Measurements from ENCODE around the gene ASF1A.
"Not testable (repeated sequence)": the region's sequence is repeated elsewhere in the genome, so short reads cannot be mapped to it uniquely, and the experiment has no call there.

The ASF1A gene

GRCh38 chr6:118893807-118894424 lies at the start of gene ASF1A:
ASF1A (plus strand) TSS chr6:118894152; CDS start chr6:118894414, 262 bp downstream.
- DNase-seq (ENCODE audit: low read depth, low spot score) = peak; percentile 97

- DNase-seq (ENCODE audit: low read depth, low spot score) = no peak
Measured at GRCh38 chr6:118844915-118845314, 49.0 kb upstream of the ASF1A start.

- no peak for DNase-seq (ENCODE audit: low read depth, low spot score)
Measured at GRCh38 chr6:118853408-118853807, 40.5 kb upstream of the ASF1A start.

GRCh38 chr6:118856301-118856700 lies 37.7 kb upstream of the ASF1A start:
- no peak for DNase-seq (ENCODE audit: low read depth, low spot score)

- DNase-seq (ENCODE audit: low read depth, low spot score) = no peak
Measured at GRCh38 chr6:118859517-118860064, 34.4 kb upstream of the ASF1A start.

- DNase-seq (ENCODE audit: low read depth, low spot score) = no peak
Measured at GRCh38 chr6:118860363-118860762, 33.6 kb upstream of the ASF1A start.

GRCh38 chr6:118860880-118861279 lies 33.1 kb upstream of the ASF1A start:
- DNase-seq (ENCODE audit: low read depth, low spot score) = no peak

- no peak for DNase-seq (ENCODE audit: low read depth, low spot score)
Measured at GRCh38 chr6:118862443-118862842, 31.5 kb upstream of the ASF1A start.

GRCh38 chr6:118864341-118865099 lies 29.4 kb upstream of the ASF1A start:
- DNase-seq (ENCODE audit: low read depth, low spot score) = no peak

- no peak for DNase-seq (ENCODE audit: low read depth, low spot score)
Measured at GRCh38 chr6:118865100-118865391, 28.9 kb upstream of the ASF1A start.

GRCh38 chr6:118867181-118867580 lies 26.8 kb upstream of the ASF1A start:
- DNase-seq (ENCODE audit: low read depth, low spot score) = no peak

- not testable (repeated sequence) for DNase-seq (ENCODE audit: low read depth, low spot score)
Measured at GRCh38 chr6:118868901-118869300, 25.1 kb upstream of the ASF1A start.

- DNase-seq (ENCODE audit: low read depth, low spot score) = no peak
Measured at GRCh38 chr6:118869350-118869749, 24.6 kb upstream of the ASF1A start.

GRCh38 chr6:118869894-118870589 lies 23.9 kb upstream of the ASF1A start:
- DNase-seq (ENCODE audit: low read depth, low spot score) = no peak

- DNase-seq (ENCODE audit: low read depth, low spot score) = no peak
Measured at GRCh38 chr6:118871331-118871730, 22.6 kb upstream of the ASF1A start.

GRCh38 chr6:118872318-118872717 lies 21.6 kb upstream of the ASF1A start:
- DNase-seq (ENCODE audit: low read depth, low spot score) = no peak

- no peak for DNase-seq (ENCODE audit: low read depth, low spot score)
Measured at GRCh38 chr6:118872726-118873125, 21.2 kb upstream of the ASF1A start.

GRCh38 chr6:118873239-118873638 lies 20.7 kb upstream of the ASF1A start:
- DNase-seq (ENCODE audit: low read depth, low spot score) = no peak

- DNase-seq (ENCODE audit: low read depth, low spot score) = no peak
Measured at GRCh38 chr6:118875672-118876071, 18.3 kb upstream of the ASF1A start.

GRCh38 chr6:118876198-118876597 lies 17.8 kb upstream of the ASF1A start:
- DNase-seq (ENCODE audit: low read depth, low spot score) = no peak

- DNase-seq (ENCODE audit: low read depth, low spot score) = no peak
Measured at GRCh38 chr6:118876814-118877213, 17.1 kb upstream of the ASF1A start.

- DNase-seq (ENCODE audit: low read depth, low spot score) = no peak
Measured at GRCh38 chr6:118877806-118878205, 16.1 kb upstream of the ASF1A start.

All from ELF-1 (cell line).